Adrenal gland (tissue), 12 donors: Measurements from ENCODE around the gene UBL7. TPM values are rescaled to one million over a fixed set of nuclear protein-coding genes. Genes with fewer than 3 reads are reported as not detected.

Source experiments
- DNase-seq, 7 donors: peaks; one replicate each; pipeline ENCODE4 v3.0.0-alpha.2; 2019 to 2020
- H3K27ac ChIP-seq, 5 donors: fragments of 200-600 bp; sonication (generic) in 4 of 5; 1 replicate in 3 of 5; 2 replicates in 2 of 5; pipeline versions ENCODE4 v1.5.1 to v1.8.0; 2016 to 2020; ENCODE audit warnings: mild to moderate bottlenecking in 1 of 5
- H3K27me3 ChIP-seq: fragments of 200-600 bp; 2 replicates; pipeline ENCODE4 v1.8.0; 2021
- H3K36me3 ChIP-seq, 2 donors: fragments of 200-600 bp; replicated peaks in 1 of 2; 1 replicate in 1 of 2; 2 replicates in 1 of 2; pipeline versions ENCODE4 v1.5.1 to v1.8.0; 2018 to 2022
- H3K4me1 ChIP-seq, 2 donors: fragments of 200-600 bp; replicated peaks in 1 of 2; 1 replicate in 1 of 2; 2 replicates in 1 of 2; pipeline versions ENCODE4 v1.5.1 to v1.8.0; 2018 to 2021
- H3K4me3 ChIP-seq, 4 donors: fragments of 200-600 bp; sonication (generic) in 3 of 4; one replicate each; pipeline ENCODE4 v1.5.1; 2016 to 2018
- H3K9me3 ChIP-seq, 3 donors: fragments of 200-600 bp; sonication (generic) in 1 of 3; replicated peaks in 1 of 3; 1 replicate in 2 of 3; 2 replicates in 1 of 3; pipeline versions ENCODE4 v1.5.1 to v1.8.0; 2016 to 2021
- POLR2A ChIP-seq, 2 donors: fragments of 450-650 bp; IDR thresholded peaks; one replicate each; pipeline ENCODE4 v1.6.1; 2017; ENCODE audit warnings: antibody characterized with exemption in 2 of 2, mild to moderate bottlenecking in 2 of 2, moderate library complexity in 1 of 2
- WGBS, 4 donors: extraction: QIAGEN DNeasy Blood & Tissue Kit in 2 of 4; methylation state at CpG; one replicate each; pipeline versions ENCODE4 v1.1.5 to v1.1.7; 2013 to 2017; 5-methylcytosine and 5-hydroxymethylcytosine counted together
- intact Hi-C, 2 donors: fragments of 100-400 bp; cut with DNase I; formaldehyde crosslinking; loops; one replicate each; pipeline versions ENCODE4 v1.14.1 to v1.15.0; 2022 to 2023
- polyA plus RNA-seq, 3 donors: library from polyadenylated mRNA; stranded (reverse); fragments of 200-250 nt in 2 of 3; fragments of 350-450 nt in 1 of 3; fragmentation: Illumina TruSeq in 1 of 3; extraction: RNeasy Lipid Tissue Mini Kit (QIAGEN cat#74804) in 1 of 3; gene quantifications; one replicate each; pipeline ENCODE4 v1.2.3, GENCODE V29; 2013 to 2014
- total RNA-seq, 9 donors: library from RNA; depleted of rRNA in 4 of 9; stranded (reverse); fragments of >200 nt in 4 of 9; fragments of 120-200 nt in 1 of 9; fragmentation: NEBNext Ultra II Directional in 1 of 9; extraction: Animal tissue kit (Norgen Biotek cat#: 25700) in 1 of 9; gene quantifications; one replicate each; pipeline versions ENCODE4 v1.1.0 to v1.2.4, GENCODE V29; 2013 to 2023
- TF ChIP-seq, protein P1 (sequence below), 6 experiments: fragments of 450-650 bp in 4 of 6; fragments of 200-600 bp in 2 of 6; sonication (generic) in 1 of 6; IDR thresholded peaks; 1 replicate in 5 of 6; 2 replicates in 1 of 6; pipeline versions ENCODE4 v1.5.1 to v1.8.0; 2016 to 2021; ENCODE audit warnings: antibody characterized with exemption in 6 of 6, mild to moderate bottlenecking in 2 of 6, moderate library complexity in 1 of 6
- donor health status: healthy with polysubstance abuse.
- donor health status: Bipolar disorder and iron deficiency.
- donor health status: DM: yes; HTN: yes; CAD: no.
- donor health status: DM: no; HTN: no; CAD: no.
- donor health status: DM: no; HTN: no; CAD: no.
- donor health status: DM: yes; HTN: yes; CAD: no.

UBL7 gene
- total and polyA plus RNA-seq, 12 donors: 16.0 to 85.0 (median 50.2) TPM

- Histone ChIP-seq H3K9me3 (no peaks in the 10 kb centered on the region), H3K36me3 (no peaks in the 10 kb centered on the region), H3K4me3 (no peak overlapping the region), H3K27ac (no peak overlapping the region), H3K27me3 (no peaks in the 10 kb centered on the region), H3K4me1 (peaks cover 15 to 27% of the 10 kb centered on the region in 2 donors)
- WGBS, 4 donors: 91 to 100% (median 94%) methylated on average over 2 of the region's 2 CpGs
- intact Hi-C loops: no loop called here
- TF ChIP-seq POLR2A (IDR thresholded peaks at IDR 0.05): no peak
- TF ChIP-seq, protein P1, sequence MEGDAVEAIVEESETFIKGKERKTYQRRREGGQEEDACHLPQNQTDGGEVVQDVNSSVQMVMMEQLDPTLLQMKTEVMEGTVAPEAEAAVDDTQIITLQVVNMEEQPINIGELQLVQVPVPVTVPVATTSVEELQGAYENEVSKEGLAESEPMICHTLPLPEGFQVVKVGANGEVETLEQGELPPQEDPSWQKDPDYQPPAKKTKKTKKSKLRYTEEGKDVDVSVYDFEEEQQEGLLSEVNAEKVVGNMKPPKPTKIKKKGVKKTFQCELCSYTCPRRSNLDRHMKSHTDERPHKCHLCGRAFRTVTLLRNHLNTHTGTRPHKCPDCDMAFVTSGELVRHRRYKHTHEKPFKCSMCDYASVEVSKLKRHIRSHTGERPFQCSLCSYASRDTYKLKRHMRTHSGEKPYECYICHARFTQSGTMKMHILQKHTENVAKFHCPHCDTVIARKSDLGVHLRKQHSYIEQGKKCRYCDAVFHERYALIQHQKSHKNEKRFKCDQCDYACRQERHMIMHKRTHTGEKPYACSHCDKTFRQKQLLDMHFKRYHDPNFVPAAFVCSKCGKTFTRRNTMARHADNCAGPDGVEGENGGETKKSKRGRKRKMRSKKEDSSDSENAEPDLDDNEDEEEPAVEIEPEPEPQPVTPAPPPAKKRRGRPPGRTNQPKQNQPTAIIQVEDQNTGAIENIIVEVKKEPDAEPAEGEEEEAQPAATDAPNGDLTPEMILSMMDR (IDR thresholded peaks at IDR 0.05): no peak
- no peak for DNase-seq
These were observed 52.6 kb downstream of the UBL7 start for GRCh38 chr15:74408385-74408784.

- intact Hi-C loops: no loop called here
- H3K27ac ChIP-seq: no peak overlapping the region
- DNase-seq: no peak
- peaks cover 9 to 21% of the 10 kb centered on the region in 2 donors for H3K4me1 ChIP-seq
- no peak overlapping the region for H3K4me3 ChIP-seq
- no peaks in the 10 kb centered on the region for H3K9me3 ChIP-seq
- H3K27me3 ChIP-seq: no peaks in the 10 kb centered on the region
- H3K36me3 ChIP-seq: no peaks in the 10 kb centered on the region
- no peak for TF ChIP-seq POLR2A (IDR thresholded peaks at IDR 0.05)
- TF ChIP-seq, protein P1 (IDR thresholded peaks at IDR 0.05): no peak
- 56 to 69% (median 64%) methylated on average over 10 to 12 of the region's 12 CpGs for WGBS, 4 donors
These were observed 53.8 kb downstream of the UBL7 start for GRCh38 chr15:74406992-74407705.

- Histone ChIP-seq H3K36me3 (no peaks in the 10 kb centered on the region), H3K9me3 (no peaks in the 10 kb centered on the region), H3K27me3 (no peaks in the 10 kb centered on the region), H3K27ac (peak overlapping the region in 2 of 5 donors; percentile 63 to 72), H3K4me1 (peaks cover 3 to 15% of the 10 kb centered on the region in 2 donors), H3K4me3 (no peak overlapping the region)
- no peak for DNase-seq
- intact Hi-C loops: no loop called here
- TF ChIP-seq, protein P1 (IDR thresholded peaks at IDR 0.05): no peak
- no peak for TF ChIP-seq POLR2A (IDR thresholded peaks at IDR 0.05)
- WGBS, 4 donors: 90 to 99% (median 91%) methylated on average over 4 of the region's 4 CpGs
These were observed 54.4 kb downstream of the UBL7 start for GRCh38 chr15:74406517-74406916.

DNA sequence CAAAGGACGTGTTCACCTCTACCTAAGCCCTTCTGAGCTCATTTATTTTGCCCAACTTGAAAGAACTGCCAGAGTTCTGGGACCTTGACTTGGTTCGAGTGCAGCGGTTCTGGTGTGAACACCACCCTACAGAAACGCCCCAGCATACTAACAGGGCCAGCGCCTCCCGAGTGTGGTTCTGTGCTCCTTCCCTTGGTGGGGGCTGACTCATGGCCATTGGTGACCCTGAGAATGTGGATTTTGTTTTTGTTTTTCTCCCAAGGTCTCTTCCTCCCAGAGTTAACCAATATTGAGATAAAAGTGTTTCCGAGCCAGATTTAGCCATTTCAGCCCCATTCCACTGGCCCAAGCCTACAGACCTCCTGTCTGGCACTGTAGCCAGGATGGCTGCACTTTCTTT is 55.1 kb downstream of the UBL7 start:
- Histone ChIP-seq H3K4me1 (peaks cover 3 to 14% of the 10 kb centered on the region in 2 donors), H3K9me3 (no peaks in the 10 kb centered on the region), H3K36me3 (no peaks in the 10 kb centered on the region), H3K4me3 (no peak overlapping the region), H3K27me3 (no peaks in the 10 kb centered on the region), H3K27ac (peak overlapping the region in 2 of 5 donors; percentile 63 to 72)
- 43 to 61% (median 49%) methylated on average over 7 of the region's 7 CpGs for WGBS, 4 donors
- intact Hi-C loops: no loop called here
- peak; percentile 39 to 73 (median 68) for DNase-seq
- TF ChIP-seq POLR2A (IDR thresholded peaks at IDR 0.05): no peak
- TF ChIP-seq, protein P1 (IDR thresholded peaks at IDR 0.05): no peak
